PC-9 (cell line): ENCODE data around the gene DMGDH. TPM values are rescaled to one million over a fixed set of nuclear protein-coding genes. Genes with fewer than 3 reads are reported as not detected.
A peak's percentile ranks its signal among the peaks of the same experiment; 100 is the strongest.

ENCODE experiments used
- Bru-seq: library from RNA; stranded (reverse); fragments of 400-500 nt; gene quantifications from one replicate; lab custom pipeline; 2021; lab: Mats Ljungman, UMichigan
- BruChase-seq, 2 experiments: library from RNA; stranded (reverse); fragments of 400-500 nt; gene quantifications; one replicate each; lab custom pipeline; 2021; lab: Mats Ljungman, UMichigan
- BruUV-seq: library from RNA; stranded (reverse); fragments of 400-500 nt; replicated peaks from 2 replicates; lab custom pipeline; 2021; lab: Mats Ljungman, UMichigan
- CTCF ChIA-PET: fragments of 300-600 bp; sonication (Branson Sonifier 250); formaldehyde crosslinking; loops from one replicate; lab custom pipeline; 2022; ENCODE audit warnings: antibody characterized with exemption; lab: Charles Lee
- POLR2A ChIA-PET: fragments of 300-600 bp; sonication (Branson Sonifier 250); formaldehyde crosslinking; loops from one replicate; lab custom pipeline; 2022; ENCODE audit warnings: antibody characterized with exemption; ENCODE audit not compliant: unreplicated experiment; lab: Charles Lee
- DNase-seq, 2 experiments: peaks; one replicate each; pipeline versions ENCODE4 v3.0.0 to v3.0.0-alpha.2; 2015 to 2022; ENCODE audit warnings: mixed read lengths in 1 of 2
- H2AFZ ChIP-seq: fragments of 200-600 bp; sonication (generic); 2 replicates; pipeline ENCODE4 v1.8.1; 2017; ENCODE audit warnings: antibody characterized with exemption
- H3F3A ChIP-seq: fragments of 200-600 bp; sonication (generic); 2 replicates; pipeline ENCODE4 v1.8.1; 2017; ENCODE audit warnings: antibody characterized with exemption, mild to moderate bottlenecking, low read depth; ENCODE audit not compliant: insufficient read depth
- H3K27ac ChIP-seq: fragments of 200-600 bp; sonication (generic); 2 replicates; pipeline ENCODE4 v1.6.1; 2016; ENCODE audit warnings: mixed run types
- H3K27me3 ChIP-seq: fragments of 200-600 bp; sonication (generic); 2 replicates; pipeline ENCODE4 v1.6.1; 2016; ENCODE audit warnings: low read depth, mixed run types; ENCODE audit not compliant: insufficient read depth
- H3K36me3 ChIP-seq: fragments of 200-600 bp; sonication (generic); 2 replicates; pipeline ENCODE4 v1.6.1; 2016; ENCODE audit warnings: low read depth, mixed run types
- H3K4me1 ChIP-seq: fragments of 200-600 bp; sonication (generic); replicated peaks from 2 replicates; pipeline ENCODE4 v1.6.1; 2016; ENCODE audit warnings: mixed run types; ENCODE audit not compliant: insufficient read depth
- H3K4me2 ChIP-seq: fragments of 200-600 bp; sonication (generic); 2 replicates; pipeline ENCODE4 v1.6.1; 2017; ENCODE audit warnings: mixed run types
- H3K4me3 ChIP-seq: fragments of 200-600 bp; sonication (generic); 2 replicates; pipeline ENCODE4 v1.6.1; 2016; ENCODE audit warnings: mixed run types
- H3K79me2 ChIP-seq: fragments of 200-600 bp; sonication (generic); 2 replicates; pipeline ENCODE4 v1.6.1; 2017; ENCODE audit warnings: low read depth, mixed run types
- H3K9me2 ChIP-seq: fragments of 200-600 bp; sonication (generic); 2 replicates; pipeline ENCODE4 v1.8.1; 2017; ENCODE audit warnings: mild to moderate bottlenecking; ENCODE audit not compliant: insufficient read depth
- H3K9me3 ChIP-seq: fragments of 200-600 bp; sonication (generic); 2 replicates; pipeline ENCODE4 v1.8.1; 2016; ENCODE audit warnings: low read depth; ENCODE audit not compliant: insufficient read depth
- H4K20me1 ChIP-seq: fragments of 200-600 bp; sonication (generic); 2 replicates; pipeline ENCODE4 v1.8.1; 2017; ENCODE audit not compliant: insufficient read depth
- EZH2 ChIP-seq: fragments of 200-600 bp; sonication (generic); IDR thresholded peaks from 2 replicates; pipeline ENCODE4 v1.8.0; 2017; ENCODE audit warnings: antibody characterized with exemption, low read depth
- intact Hi-C: fragments of 100-400 bp; cut with micrococcal nuclease; formaldehyde crosslinking; loops from one replicate; pipeline ENCODE4 v1.10.0; 2022; ENCODE audit not compliant: unreplicated experiment
- long read RNA-seq: library from polyadenylated mRNA; stranded (forward); transcript quantifications from one replicate; pipeline ENCODE4 v2.0.0, GENCODE V29; 2022
- total RNA-seq: library from RNA; stranded (reverse); gene quantifications from 2 replicates; pipeline ENCODE4 v1.2.3, GENCODE V29; 2021
- TF ChIP-seq, protein P1 (sequence below): fragments of 200-600 bp; sonication (generic); conservative IDR thresholded peaks from 2 replicates; pipeline ENCODE4 v1.6.1; 2017; ENCODE audit warnings: mixed run types, antibody characterized with exemption, mild to moderate bottlenecking, moderate library complexity

The DMGDH gene
- 8.1 and 8.4 TPM in 2 replicates for total RNA-seq
- Bru-seq, nascent RNA, result percentile 30 among the genes with signal in this experiment
- percentile 66 among the genes with signal in this experiment for BruChase-seq, experiment 1, labeled RNA remaining after a 2-hour chase
- BruChase-seq, experiment 2, labeled RNA remaining after a 6-hour chase, result percentile 33 among the genes with signal in this experiment
- long read RNA-seq, partial matches to known transcripts, result 0 of 6 reads
- long read RNA-seq, other reads (novel, unspliced or antisense), result 6 of 6 reads

DNA sequence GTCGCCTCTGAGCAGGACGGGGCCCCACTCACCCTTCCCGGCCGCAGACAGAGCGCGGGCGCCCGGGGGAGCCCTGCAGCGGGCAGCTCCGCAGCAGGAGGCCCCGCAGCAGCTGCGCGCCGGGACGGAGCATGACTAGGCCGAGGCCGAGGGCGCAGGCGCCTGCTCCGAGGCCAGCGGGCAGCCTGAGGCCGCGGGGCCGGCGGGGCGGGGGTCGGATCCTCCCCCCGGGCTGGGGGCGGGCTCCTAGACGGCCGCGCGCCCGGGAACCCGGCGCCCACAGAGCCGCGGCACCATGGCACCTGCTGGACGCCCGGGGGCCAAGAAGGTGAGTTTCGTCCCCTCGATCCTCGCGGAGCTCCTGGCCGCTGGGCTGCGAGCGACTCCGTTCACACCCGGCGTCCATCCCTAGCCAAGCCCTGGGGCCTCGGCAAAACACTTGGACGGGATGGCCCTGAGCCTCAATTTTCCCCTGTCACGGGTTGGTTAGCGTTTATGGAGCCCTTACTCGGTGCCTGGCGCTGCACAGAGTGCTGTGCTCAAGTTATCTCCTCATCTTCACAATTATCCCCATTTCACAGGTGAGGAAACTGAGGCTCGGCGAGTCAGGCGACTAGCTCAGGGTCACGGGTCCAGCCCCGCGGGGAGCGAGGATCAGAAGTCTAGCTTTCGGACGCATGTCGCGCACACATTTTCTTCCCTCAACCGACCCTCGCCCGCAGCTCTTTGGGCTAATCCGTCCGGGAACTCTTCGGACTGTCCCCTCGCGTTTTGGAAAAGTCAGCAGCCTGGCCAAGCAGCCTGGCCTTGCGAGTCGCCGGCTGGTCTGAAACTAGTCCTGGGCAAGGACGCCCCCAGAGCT is at the start of gene DMGDH, which contains the start of gene BHMT2:
TSS of gene DMGDH (minus strand) at position 187 of the 862 bp plus-strand sequence. CDS start at position 133, 54 bp downstream.
TSS of gene BHMT2 (plus strand) at position 280 of the 862 bp plus-strand sequence. CDS start at position 296, 16 bp downstream.
- ChIA-PET POLR2A (interaction anchor here (0.7 kb wide), 1 partner anchor 74 kb away, joined by 5 read pairs; no protein-coding TSS in a partner anchor), CTCF (no interaction called here)
- no peaks in the 10 kb centered on the region for H3F3A ChIP-seq
- BruUV-seq, result no TSS peak
- no peak for DNase-seq
- H3K4me1 ChIP-seq, result no peaks in the 10 kb centered on the region
- no peaks in the 10 kb centered on the region for H3K9me2 ChIP-seq
- peaks cover 5% of the 10 kb centered on the region; the same call in 1 of the 2 replicates for H3K9me3 ChIP-seq
- no peaks in the 10 kb centered on the region for H3K27me3 ChIP-seq
- H3K4me2 ChIP-seq, result no peak within 1 kb of the TSS
- intact Hi-C loops, result no loop called here
- H4K20me1 ChIP-seq, result no peaks in the 10 kb centered on the region
- no peaks in the 10 kb centered on the region for H3K36me3 ChIP-seq
- no peak within 1 kb of the TSS for H3K4me3 ChIP-seq
- H2AFZ ChIP-seq, result no peak within 1 kb of the TSS
- no peaks in the 10 kb centered on the region for H3K79me2 ChIP-seq
- no peak within 1 kb of the TSS for H3K27ac ChIP-seq
- TF ChIP-seq EZH2, result no peak
- TF ChIP-seq, protein P1, sequence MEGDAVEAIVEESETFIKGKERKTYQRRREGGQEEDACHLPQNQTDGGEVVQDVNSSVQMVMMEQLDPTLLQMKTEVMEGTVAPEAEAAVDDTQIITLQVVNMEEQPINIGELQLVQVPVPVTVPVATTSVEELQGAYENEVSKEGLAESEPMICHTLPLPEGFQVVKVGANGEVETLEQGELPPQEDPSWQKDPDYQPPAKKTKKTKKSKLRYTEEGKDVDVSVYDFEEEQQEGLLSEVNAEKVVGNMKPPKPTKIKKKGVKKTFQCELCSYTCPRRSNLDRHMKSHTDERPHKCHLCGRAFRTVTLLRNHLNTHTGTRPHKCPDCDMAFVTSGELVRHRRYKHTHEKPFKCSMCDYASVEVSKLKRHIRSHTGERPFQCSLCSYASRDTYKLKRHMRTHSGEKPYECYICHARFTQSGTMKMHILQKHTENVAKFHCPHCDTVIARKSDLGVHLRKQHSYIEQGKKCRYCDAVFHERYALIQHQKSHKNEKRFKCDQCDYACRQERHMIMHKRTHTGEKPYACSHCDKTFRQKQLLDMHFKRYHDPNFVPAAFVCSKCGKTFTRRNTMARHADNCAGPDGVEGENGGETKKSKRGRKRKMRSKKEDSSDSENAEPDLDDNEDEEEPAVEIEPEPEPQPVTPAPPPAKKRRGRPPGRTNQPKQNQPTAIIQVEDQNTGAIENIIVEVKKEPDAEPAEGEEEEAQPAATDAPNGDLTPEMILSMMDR, result no peak

DNA sequence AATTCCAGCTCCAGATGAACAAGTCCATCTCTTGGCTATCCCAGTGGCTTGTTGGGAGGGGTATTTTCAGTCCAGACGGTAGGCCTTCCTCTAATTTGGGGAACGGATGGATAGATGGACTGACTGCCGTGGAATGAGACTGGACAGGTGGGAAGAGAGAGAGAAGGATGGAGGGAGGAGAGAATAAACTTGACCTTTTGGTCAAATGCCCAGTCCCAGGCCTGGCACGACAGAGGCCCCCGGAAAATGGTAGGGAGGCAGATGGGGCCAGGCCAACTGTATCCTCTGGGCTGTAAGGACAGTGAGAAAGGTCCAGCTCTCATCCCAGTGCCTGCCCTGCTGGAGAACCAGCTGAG is 43.2 kb upstream of the DMGDH start:
- Histone ChIP-seq H3K9me3 (no peaks in the 10 kb centered on the region), H3K27me3 (no peaks in the 10 kb centered on the region), H3K4me1 (no peaks in the 10 kb centered on the region), H3K27ac (no peak overlapping the region), H2AFZ (no peak overlapping the region), H3K4me3 (no peak overlapping the region), H4K20me1 (no peaks in the 10 kb centered on the region), H3K9me2 (no peaks in the 10 kb centered on the region), H3K79me2 (no peaks in the 10 kb centered on the region), H3K4me2 (no peak overlapping the region), H3K36me3 (no peaks in the 10 kb centered on the region), H3F3A (no peaks in the 10 kb centered on the region)
- CTCF ChIA-PET, result no interaction called here
- POLR2A ChIA-PET, result no interaction called here
- no peak for DNase-seq
- TF ChIP-seq EZH2, result no peak
- TF ChIP-seq, protein P1, result no peak
- no TSS peak for BruUV-seq
- intact Hi-C loops, result no loop called here

DNA sequence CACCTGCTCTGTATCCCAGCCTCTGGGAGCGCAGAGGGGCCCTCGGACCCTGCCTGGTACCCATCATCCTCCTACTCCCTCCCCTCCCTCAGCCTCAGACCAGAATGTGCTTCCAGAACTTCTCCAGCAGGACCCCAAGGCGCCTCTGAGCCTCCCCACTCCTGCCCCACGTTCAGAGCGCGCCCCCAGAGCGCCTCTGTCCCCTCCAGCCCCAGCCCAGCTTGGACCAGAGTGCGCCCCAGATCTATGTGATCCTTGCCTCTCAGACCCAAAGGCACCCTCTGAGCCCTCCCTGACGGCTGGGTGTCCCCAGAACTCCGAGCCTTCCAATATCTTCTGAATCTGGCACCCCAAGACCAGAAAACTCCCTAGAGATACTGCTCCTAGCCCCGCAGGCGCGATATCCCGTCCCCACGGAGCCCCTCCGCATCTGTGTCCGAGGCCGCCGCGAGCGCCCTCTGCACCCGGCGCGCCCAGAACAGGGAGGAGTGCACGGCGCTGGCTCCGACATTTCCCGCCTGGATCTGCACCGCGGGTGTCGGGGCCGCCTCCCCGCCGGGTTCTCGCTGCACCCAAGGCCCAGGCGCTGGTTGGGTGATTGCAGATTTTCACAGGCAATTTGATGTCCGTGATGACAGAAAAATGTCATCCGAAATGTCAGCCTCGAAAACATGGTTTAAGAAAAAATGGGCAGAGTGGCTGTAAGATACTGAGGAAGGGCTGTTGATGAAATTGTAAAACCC is 42.7 kb upstream of the DMGDH start:
- H2AFZ ChIP-seq, result no peak overlapping the region

More for the DNA sequence above, 42.7 kb upstream of the DMGDH start:
- no peaks in the 10 kb centered on the region for H3K36me3 ChIP-seq
- H4K20me1 ChIP-seq, result no peaks in the 10 kb centered on the region
- no peak overlapping the region for H3K27ac ChIP-seq
- POLR2A ChIA-PET, result no interaction called here
- no peaks in the 10 kb centered on the region for H3K27me3 ChIP-seq
- no peaks in the 10 kb centered on the region for H3K79me2 ChIP-seq
- no peaks in the 10 kb centered on the region for H3K9me3 ChIP-seq
- H3K4me3 ChIP-seq, result no peak overlapping the region
- CTCF ChIA-PET, result no interaction called here
- H3K9me2 ChIP-seq, result no peaks in the 10 kb centered on the region
- no TSS peak for BruUV-seq
- no peak overlapping the region for H3K4me2 ChIP-seq
- no peaks in the 10 kb centered on the region for H3K4me1 ChIP-seq
- intact Hi-C loops, result no loop called here
- H3F3A ChIP-seq, result no peaks in the 10 kb centered on the region
- TF ChIP-seq, protein P1, result no peak
- TF ChIP-seq EZH2, result no peak
- no peak for DNase-seq
